Measurements from ENCODE around the gene RSBN1L.

GRCh38 chr7:77664715-77665114 lies 31.5 kb upstream of the RSBN1L start:
- no peak for TF ChIP-seq CTCF (conservative IDR thresholded peaks at IDR 0.05 in 1 of 2, IDR thresholded peaks at IDR 0.05 in 1 of 2; ENCODE audit: low read depth in 1 of 2, low read length in 2 of 2)
- no peak for TF ChIP-seq EZH2 (IDR thresholded peaks at IDR 0.05; ENCODE audit: low read length, missing control alignments)

All from fibroblast of lung (primary cell).